Immature natural killer cell (primary cell): ENCODE results near the gene NTM. TPM values are rescaled to one million over a fixed set of nuclear protein-coding genes. Genes with fewer than 3 reads are reported as not detected.
A peak's percentile ranks its signal among the peaks of the same experiment; 100 is the strongest.

Source experiments
- DNase-seq, 3 donors: peaks; one replicate each; pipeline ENCODE4 v3.0.0; 2022; ENCODE audit warnings: mixed read lengths in 1 of 3
- H3K27ac Mint-ChIP-seq, 6 donors: one replicate each; pipeline ENCODE4 v1.8.0; 2020; ENCODE audit warnings: mixed read lengths in 6 of 6, mild to moderate bottlenecking in 5 of 6, inconsistent platforms in 4 of 6, moderate library complexity in 3 of 6
- H3K27me3 Mint-ChIP-seq, 3 donors: one replicate each; pipeline ENCODE4 v1.8.0; 2020 to 2021; ENCODE audit warnings: low read depth in 3 of 3, mild to moderate bottlenecking in 3 of 3, mixed read lengths in 3 of 3, moderate library complexity in 3 of 3, inconsistent platforms in 1 of 3
- H3K36me3 Mint-ChIP-seq, 3 donors: one replicate each; pipeline ENCODE4 v1.8.0; 2020; ENCODE audit warnings: mixed read lengths in 3 of 3, inconsistent platforms in 2 of 3, mild to moderate bottlenecking in 2 of 3
- H3K4me1 Mint-ChIP-seq, 2 donors: one replicate each; pipeline ENCODE4 v1.8.0; 2020; ENCODE audit warnings: inconsistent platforms in 2 of 2, mild to moderate bottlenecking in 2 of 2, mixed read lengths in 2 of 2, moderate library complexity in 1 of 2
- H3K4me3 Mint-ChIP-seq, 5 donors: one replicate each; pipeline ENCODE4 v1.8.0; 2020; ENCODE audit warnings: mild to moderate bottlenecking in 5 of 5, mixed read lengths in 5 of 5, inconsistent platforms in 3 of 5, moderate library complexity in 3 of 5
- H3K9me3 Mint-ChIP-seq, 6 donors: one replicate each; pipeline ENCODE4 v1.8.0; 2020; ENCODE audit warnings: mild to moderate bottlenecking in 6 of 6, mixed read lengths in 6 of 6, inconsistent platforms in 4 of 6, moderate library complexity in 3 of 6
- polyA plus RNA-seq, 3 donors: library from polyadenylated mRNA; unstranded; fragments of 300-500 nt; fragmentation: Illumina TruSeq; gene quantifications; one replicate each; pipeline ENCODE4 v1.2.3, GENCODE V29; 2021

The NTM gene
- polyA plus RNA-seq, 3 donors from 2014 or later: not detected

GRCh38 chr11:131692961-131693360, 322.5 kb downstream of the NTM start:
- Mint-ChIP-seq H3K27ac (no peak overlapping the region), H3K9me3 (peaks cover 0 to 6% (median 0%) of the 10 kb centered on the region in 6 donors), H3K36me3 (no peaks in the 10 kb centered on the region), H3K4me1 (peaks cover 5 to 8% of the 10 kb centered on the region in 2 donors), H3K27me3 (peaks cover 1 to 7% (median 4%) of the 10 kb centered on the region in 3 donors), H3K4me3 (no peak overlapping the region)
- DNase-seq: no peak

GRCh38 chr11:131693756-131694155, 323.3 kb downstream of the NTM start:
- Mint-ChIP-seq H3K9me3 (peaks cover 0 to 6% (median 0%) of the 10 kb centered on the region in 6 donors), H3K4me1 (peaks cover 5 to 8% of the 10 kb centered on the region in 2 donors), H3K36me3 (no peaks in the 10 kb centered on the region), H3K27me3 (peaks cover 1 to 7% (median 4%) of the 10 kb centered on the region in 3 donors), H3K4me3 (no peak overlapping the region), H3K27ac (no peak overlapping the region)
- DNase-seq: no peak

DNA sequence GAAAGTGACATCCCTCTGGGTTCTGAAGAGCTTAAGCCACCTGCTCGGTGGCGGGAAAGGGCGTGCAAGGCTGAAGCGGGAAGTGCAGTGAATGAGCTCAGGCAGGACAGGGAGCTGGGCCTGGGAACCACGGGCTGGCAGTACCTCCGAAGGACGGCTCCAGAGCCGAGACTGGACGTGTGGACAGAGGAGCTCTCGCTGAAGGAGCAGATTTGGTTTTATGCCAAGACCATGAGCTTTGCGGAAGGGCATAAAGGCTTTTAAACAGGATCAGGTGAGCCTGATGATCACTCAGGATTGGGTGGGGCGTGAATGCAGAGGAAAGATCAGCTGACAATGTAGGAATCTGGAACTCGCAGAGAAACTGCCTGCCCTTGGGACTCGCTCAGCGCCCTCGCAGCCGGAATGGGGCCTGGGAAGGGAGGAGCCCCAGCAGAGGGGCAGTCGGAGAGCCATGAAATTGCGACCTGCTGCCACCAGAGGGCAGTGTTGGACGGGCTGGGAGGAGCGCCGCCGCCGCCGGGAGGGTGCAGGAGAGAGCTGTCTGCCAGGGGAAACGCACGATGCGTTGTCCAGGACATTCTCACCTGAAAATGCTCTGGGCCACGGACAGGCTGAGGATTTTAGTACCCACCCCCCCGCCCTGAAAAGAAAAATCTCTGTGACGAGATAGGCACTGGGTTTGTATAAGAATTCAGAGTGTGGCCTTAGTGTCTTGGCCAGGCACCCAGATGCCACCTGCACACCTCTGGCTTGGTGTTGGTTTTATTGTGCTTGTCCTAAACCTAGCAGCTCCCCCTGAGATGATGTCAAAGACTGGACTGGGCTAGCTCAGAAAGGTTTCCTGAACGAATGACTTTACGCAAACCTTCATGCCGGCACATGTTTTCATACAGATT, 324.4 kb downstream of the NTM start:
- Mint-ChIP-seq H3K36me3 (no peaks in the 10 kb centered on the region), H3K4me3 (no peak overlapping the region), H3K9me3 (peaks cover 0 to 6% (median 0%) of the 10 kb centered on the region in 6 donors), H3K27ac (no peak overlapping the region), H3K4me1 (peaks cover 5 to 8% of the 10 kb centered on the region in 2 donors), H3K27me3 (peaks cover 1 to 5% (median 4%) of the 10 kb centered on the region in 3 donors)
- DNase-seq: peak in 2 of 3 donors; percentile 18 to 19

DNA sequence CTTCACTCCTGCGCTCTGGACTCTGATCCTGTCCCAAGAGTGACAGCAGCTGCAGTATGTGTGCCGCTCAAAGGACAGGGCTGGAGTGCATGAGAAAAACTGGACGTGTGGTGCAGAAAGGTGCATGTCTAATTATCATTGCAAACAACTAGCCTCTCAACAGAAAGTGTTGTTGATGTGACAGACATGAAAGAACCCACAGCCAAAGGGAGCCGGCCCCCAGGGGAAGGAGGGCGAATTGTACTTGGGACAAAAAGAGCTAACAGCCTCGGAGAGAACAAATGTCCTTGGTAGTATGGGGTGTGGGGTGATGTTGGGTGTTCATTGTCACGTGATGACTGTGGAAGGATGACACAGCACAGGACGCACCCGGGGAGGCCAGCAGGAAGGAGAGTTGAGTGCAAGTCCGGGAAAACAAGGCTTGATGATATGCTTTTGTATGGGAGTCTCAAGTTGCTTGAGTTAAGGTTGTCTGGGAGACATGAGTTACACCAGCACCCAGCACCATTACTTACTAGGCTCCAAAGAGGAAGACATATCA, 325.5 kb downstream of the NTM start:
- no peak overlapping the region for H3K27ac Mint-ChIP-seq
- H3K9me3 Mint-ChIP-seq: peaks cover 0 to 6% (median 0%) of the 10 kb centered on the region in 6 donors
- H3K4me3 Mint-ChIP-seq: no peak overlapping the region
- H3K4me1 Mint-ChIP-seq: peaks cover 5 to 8% of the 10 kb centered on the region in 2 donors
- no peak for DNase-seq
- H3K27me3 Mint-ChIP-seq: peaks cover 1 to 4% (median 4%) of the 10 kb centered on the region in 3 donors
- H3K36me3 Mint-ChIP-seq: no peaks in the 10 kb centered on the region

- peaks cover 0 to 6% (median 0%) of the 10 kb centered on the region in 6 donors for H3K9me3 Mint-ChIP-seq
- no peak overlapping the region for H3K27ac Mint-ChIP-seq
- peaks cover 5 to 8% of the 10 kb centered on the region in 2 donors for H3K4me1 Mint-ChIP-seq
- no peaks in the 10 kb centered on the region for H3K36me3 Mint-ChIP-seq
- no peak for DNase-seq
- no peak overlapping the region for H3K4me3 Mint-ChIP-seq
- H3K27me3 Mint-ChIP-seq: peaks cover 1 to 4% (median 4%) of the 10 kb centered on the region in 3 donors
These were observed 326.3 kb downstream of the NTM start for GRCh38 chr11:131696690-131697089.

DNA sequence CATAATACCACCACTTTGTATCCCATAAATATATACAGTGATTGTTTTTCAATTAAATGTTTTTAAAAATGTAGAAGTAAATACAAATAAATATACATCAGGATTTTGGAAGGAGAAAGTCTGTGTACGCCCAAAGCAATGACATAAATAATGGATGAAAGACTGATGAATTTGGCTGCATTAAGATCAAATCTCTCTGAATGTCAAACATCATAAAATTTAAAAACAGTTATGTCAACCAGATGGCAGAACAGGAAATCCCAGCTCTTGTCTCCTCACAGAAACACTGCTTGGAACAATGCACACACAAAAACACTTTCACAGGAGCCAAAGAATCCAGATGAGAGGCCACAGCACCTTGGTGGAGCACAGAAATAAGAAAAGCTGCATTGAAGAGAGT, 332.9 kb downstream of the NTM start:
- H3K27ac Mint-ChIP-seq: no peak overlapping the region
- no peaks in the 10 kb centered on the region for H3K36me3 Mint-ChIP-seq
- H3K4me3 Mint-ChIP-seq: no peak overlapping the region
- no peak for DNase-seq
- peaks cover 0 to 17% (median 11%) of the 10 kb centered on the region in 6 donors for H3K9me3 Mint-ChIP-seq
- H3K27me3 Mint-ChIP-seq: peaks cover 0 to 3% (median 2%) of the 10 kb centered on the region in 3 donors
- H3K4me1 Mint-ChIP-seq: no peaks in the 10 kb centered on the region

DNA sequence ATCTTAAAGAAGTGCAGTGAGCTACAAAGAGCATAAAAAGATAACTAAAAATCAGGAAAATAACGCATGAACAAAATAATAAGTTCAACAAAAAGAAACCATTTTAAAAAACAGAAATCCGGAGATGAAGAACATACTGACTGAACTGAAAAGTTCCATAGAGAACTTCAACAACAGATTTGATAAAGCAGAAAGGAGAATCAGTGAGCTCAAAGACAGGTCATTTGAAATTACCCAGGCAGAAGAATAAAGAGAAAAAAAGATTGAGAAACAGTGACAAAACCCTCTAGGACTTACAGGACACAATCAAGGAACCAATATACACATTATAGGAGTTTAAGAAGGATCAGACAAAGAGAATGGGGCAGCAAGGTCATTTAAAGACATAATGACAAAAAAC, 334.3 kb downstream of the NTM start:
- H3K9me3 Mint-ChIP-seq: peaks cover 0 to 23% (median 14%) of the 10 kb centered on the region in 6 donors
- H3K27me3 Mint-ChIP-seq: peaks cover 0 to 3% (median 2%) of the 10 kb centered on the region in 3 donors
- no peak overlapping the region for H3K4me3 Mint-ChIP-seq
- no peak for DNase-seq
- H3K27ac Mint-ChIP-seq: no peak overlapping the region
- H3K36me3 Mint-ChIP-seq: no peaks in the 10 kb centered on the region
- no peaks in the 10 kb centered on the region for H3K4me1 Mint-ChIP-seq

GRCh38 chr11:131710511-131710910, 340.1 kb downstream of the NTM start:
- Mint-ChIP-seq H3K9me3 (peaks cover 0 to 14% (median 6%) of the 10 kb centered on the region in 6 donors), H3K4me1 (no peaks in the 10 kb centered on the region), H3K36me3 (no peaks in the 10 kb centered on the region), H3K27ac (no peak overlapping the region), H3K27me3 (peaks cover 0 to 6% (median 2%) of the 10 kb centered on the region in 3 donors), H3K4me3 (no peak overlapping the region)
- DNase-seq: no peak

DNA sequence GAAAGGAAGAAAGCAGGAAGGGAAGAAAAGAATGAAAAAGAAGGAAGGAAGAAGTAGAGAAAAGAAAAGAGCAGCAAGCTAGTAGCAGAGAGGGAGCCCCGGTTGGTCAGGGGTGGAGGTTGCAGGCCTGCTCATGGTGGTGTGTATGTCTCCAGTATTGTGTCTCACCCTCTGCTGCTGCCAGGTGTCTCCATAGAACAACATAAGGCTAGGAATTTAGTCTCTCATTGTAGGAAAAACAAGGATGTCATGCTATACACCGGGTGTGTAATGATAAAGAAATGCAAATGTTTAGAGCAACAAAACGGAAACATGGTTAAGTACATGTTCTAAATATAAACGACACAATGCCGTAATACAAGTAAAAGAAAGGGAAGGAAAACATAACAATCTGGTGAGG, 342.5 kb downstream of the NTM start:
- no peaks in the 10 kb centered on the region for H3K36me3 Mint-ChIP-seq
- no peak overlapping the region for H3K27ac Mint-ChIP-seq
- H3K9me3 Mint-ChIP-seq: peaks cover 0 to 14% (median 7%) of the 10 kb centered on the region in 6 donors
- DNase-seq: no peak
- H3K27me3 Mint-ChIP-seq: peaks cover 0 to 5% (median 2%) of the 10 kb centered on the region in 3 donors
- H3K4me1 Mint-ChIP-seq: no peaks in the 10 kb centered on the region
- H3K4me3 Mint-ChIP-seq: no peak overlapping the region

DNA sequence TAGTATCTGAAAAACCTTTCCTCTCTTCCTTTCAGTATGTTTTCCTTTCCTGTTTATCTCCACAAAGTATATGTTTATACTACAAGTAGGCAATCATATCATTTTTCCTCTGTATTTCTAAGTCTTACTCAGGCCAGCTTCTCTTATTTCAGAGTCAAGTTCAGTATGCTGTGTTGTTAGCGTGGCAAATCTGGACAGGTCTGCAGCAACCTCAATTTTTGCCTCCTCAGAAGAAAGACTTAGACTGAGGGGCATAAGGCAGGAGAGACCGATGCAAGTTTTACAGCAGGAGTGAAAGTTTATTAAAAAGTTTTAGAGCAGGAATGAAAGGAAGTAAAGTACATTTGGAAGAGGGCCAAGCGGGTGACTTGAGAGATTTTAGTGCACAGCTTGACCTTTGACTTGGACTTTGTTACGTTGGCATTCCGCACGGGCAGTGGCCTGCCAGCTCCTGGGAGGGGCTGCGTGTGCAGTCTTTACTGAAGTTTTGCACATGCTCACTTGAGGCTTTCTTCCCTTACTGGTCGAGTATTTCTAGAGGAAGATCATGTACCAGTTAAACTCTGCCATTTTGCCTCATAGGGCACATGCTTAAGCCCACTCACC, 343.2 kb downstream of the NTM start:
- Mint-ChIP-seq H3K27me3 (peaks cover 2 to 4% (median 2%) of the 10 kb centered on the region in 3 donors), H3K9me3 (peaks cover 0 to 13% (median 6%) of the 10 kb centered on the region in 6 donors), H3K36me3 (no peaks in the 10 kb centered on the region), H3K4me3 (no peak overlapping the region), H3K27ac (no peak overlapping the region), H3K4me1 (no peaks in the 10 kb centered on the region)
- DNase-seq: no peak

DNA sequence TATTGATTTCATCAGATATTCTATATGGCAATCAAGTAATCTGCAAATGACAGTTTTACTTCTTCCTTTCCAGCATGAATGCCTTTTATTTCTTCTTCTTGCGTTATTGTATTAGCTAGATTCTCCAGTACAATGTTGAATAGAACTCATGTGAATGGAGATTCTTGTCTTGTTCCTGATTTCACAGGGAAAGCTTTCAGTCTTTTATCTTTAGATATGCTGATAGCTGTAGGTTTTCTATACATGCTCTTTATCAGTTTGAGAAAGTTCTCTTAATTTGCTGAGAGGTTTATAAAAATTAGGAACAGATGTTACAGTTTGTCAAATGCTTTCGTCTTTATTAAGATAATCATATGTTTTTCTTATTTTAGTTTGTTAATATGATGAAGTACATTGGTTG, 347.2 kb downstream of the NTM start:
- no peaks in the 10 kb centered on the region for H3K36me3 Mint-ChIP-seq
- DNase-seq: no peak
- no peak overlapping the region for H3K4me3 Mint-ChIP-seq
- no peak overlapping the region for H3K27ac Mint-ChIP-seq
- H3K27me3 Mint-ChIP-seq: peaks cover 0 to 6% (median 4%) of the 10 kb centered on the region in 3 donors
- H3K9me3 Mint-ChIP-seq: peaks cover 0 to 5% (median 0%) of the 10 kb centered on the region in 6 donors
- H3K4me1 Mint-ChIP-seq: no peaks in the 10 kb centered on the region

DNA sequence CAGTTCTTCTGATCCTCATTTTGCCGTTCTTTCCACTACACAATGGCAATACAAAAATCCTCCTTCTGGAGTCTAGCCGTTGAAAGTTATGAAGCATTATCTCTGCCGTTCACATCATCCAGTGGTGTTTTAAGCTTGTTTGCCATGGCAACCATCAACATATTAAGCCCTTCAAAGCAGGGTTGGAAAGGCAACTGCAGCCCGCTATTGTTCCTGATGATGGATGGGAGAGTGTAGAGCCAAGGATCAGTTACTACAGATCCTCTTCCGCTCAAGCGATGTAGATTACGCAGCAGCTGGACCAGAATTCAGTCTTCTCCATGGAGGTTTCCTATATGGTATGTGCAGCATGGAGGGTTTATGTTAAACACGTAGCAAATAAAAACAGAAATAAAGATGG, 352.7 kb downstream of the NTM start:
- no peak for DNase-seq
- no peak overlapping the region for H3K4me3 Mint-ChIP-seq
- no peaks in the 10 kb centered on the region for H3K4me1 Mint-ChIP-seq
- no peak overlapping the region for H3K27ac Mint-ChIP-seq
- H3K27me3 Mint-ChIP-seq: peaks cover 2 to 7% (median 2%) of the 10 kb centered on the region in 3 donors
- peaks cover 0 to 4% (median 0%) of the 10 kb centered on the region in 6 donors for H3K9me3 Mint-ChIP-seq
- no peaks in the 10 kb centered on the region for H3K36me3 Mint-ChIP-seq

- H3K4me3 Mint-ChIP-seq: no peak overlapping the region
- H3K27me3 Mint-ChIP-seq: peaks cover 2% of the 10 kb centered on the region in 3 donors
- H3K9me3 Mint-ChIP-seq: peaks cover 0 to 4% (median 1%) of the 10 kb centered on the region in 6 donors
- H3K27ac Mint-ChIP-seq: no peak overlapping the region
- H3K36me3 Mint-ChIP-seq: no peaks in the 10 kb centered on the region
- no peak for DNase-seq
- H3K4me1 Mint-ChIP-seq: no peaks in the 10 kb centered on the region
These were observed 354.1 kb downstream of the NTM start for GRCh38 chr11:131724436-131724975.
